ENCODE measurements around the gene NR2F2.

Gene NR2F2

DNA sequence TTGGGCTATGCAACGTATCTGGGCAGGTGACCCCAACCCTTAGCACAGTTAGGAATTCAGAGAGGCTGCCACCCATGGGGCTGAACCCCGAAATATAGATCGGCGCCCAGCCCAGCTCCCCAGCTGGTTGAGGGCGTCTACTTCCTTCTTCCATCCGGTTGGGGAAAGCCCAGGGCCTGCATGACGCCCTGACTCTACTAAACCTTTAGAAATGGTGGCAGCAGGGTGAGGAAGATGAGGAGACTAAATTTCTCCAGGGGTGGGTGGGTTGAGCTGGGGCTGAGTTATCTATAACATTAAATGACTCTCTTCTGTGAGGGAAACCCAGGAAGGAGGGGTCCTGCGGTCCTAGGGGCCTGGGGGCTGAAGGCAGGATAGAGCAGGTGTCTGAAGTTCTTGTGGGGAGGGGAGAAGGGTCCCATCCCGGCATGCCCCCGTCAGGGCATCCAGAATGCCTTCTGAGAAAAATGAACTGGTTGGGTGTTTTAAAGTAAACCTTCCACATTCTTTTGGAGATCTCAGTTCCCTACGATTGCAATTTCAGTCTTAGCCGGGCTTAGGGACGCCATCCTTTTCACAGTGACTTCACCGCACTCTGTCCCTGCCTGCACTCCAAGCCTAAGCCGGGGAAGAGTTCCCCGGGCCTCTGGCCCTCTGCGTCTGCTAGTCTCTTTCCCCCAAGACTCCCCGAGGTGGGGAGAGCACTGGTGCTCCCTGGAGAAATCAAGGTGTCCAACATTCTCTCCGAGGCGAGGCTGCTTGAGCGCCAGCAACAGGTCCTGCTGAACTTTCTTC is 28.5 kb downstream of the NR2F2 start:
- H3K27ac ChIP-seq (ENCODE audit: low read depth, low read length, severe bottlenecking): no peak overlapping the region
- no peaks in the 10 kb centered on the region for H3K9me3 ChIP-seq (ENCODE audit: control insufficient read depth, low read length)
- H3K4me1 ChIP-seq (ENCODE audit: control insufficient read depth, insufficient read depth, low read length, poor library complexity, severe bottlenecking): peaks cover 36% of the 10 kb centered on the region
- no peaks in the 10 kb centered on the region for H3K36me3 ChIP-seq (ENCODE audit: control insufficient read depth, insufficient read depth, low read length)
- H3K4me3 ChIP-seq (ENCODE audit: extremely low read depth, insufficient read depth, low read length, poor library complexity, severe bottlenecking): no peak overlapping the region
- WGBS, 2 experiments (ENCODE audit: insufficient coverage in 2 of 2): 3 to 9% methylated on average over 16 to 18 of the region's 21 CpGs

DNA sequence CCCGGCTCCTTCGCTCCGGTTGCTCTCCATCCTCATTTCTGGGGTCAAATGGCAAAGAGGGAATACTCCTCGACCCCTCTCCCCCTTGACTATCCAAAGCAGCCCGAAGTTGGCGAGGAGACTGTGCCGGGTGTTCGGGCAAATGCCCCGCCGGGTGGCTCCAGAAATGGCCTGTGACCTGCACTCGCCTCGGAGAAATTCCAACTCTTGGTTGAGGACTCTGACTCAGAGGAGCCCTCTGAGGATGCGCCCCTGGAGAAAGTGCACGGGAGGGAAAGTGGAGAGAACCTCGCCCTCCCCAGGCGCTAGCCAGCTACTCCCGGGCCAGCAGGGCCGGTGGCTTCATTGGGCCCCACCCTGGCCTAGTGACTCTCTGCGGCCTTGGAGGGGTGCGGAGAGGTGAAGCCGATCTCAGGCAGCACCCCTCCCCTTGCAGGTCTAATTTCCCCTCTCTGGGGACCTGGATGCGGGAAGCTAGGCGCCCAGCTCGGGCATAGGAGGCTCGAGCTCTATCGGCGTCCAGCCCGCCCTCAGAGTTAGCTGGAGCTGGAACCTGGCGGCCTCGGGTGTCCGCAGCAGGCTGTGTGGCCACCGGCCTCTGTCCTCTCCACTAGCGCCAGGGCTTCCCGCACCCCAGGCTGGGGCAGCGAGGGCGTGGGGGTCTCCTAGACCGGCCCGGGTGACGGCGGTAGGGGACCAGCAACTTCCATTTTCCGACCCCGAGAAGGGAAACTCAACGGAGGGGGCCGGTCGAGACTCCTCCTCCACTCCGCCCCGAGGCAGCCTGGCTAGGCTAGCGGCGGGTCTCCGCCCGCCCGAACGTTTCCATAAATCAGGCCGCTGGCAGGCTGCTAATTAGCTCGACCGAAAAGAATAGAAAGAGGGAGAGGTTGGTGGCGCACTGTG is 29.4 kb downstream of the NR2F2 start:
- peaks cover 36% of the 10 kb centered on the region for H3K4me1 ChIP-seq (ENCODE audit: control insufficient read depth, insufficient read depth, low read length, poor library complexity, severe bottlenecking)
- WGBS, 2 experiments (ENCODE audit: insufficient coverage in 2 of 2): 0% methylated on average over 37 to 42 of the region's 57 CpGs
- no peaks in the 10 kb centered on the region for H3K9me3 ChIP-seq (ENCODE audit: control insufficient read depth, low read length)
- H3K36me3 ChIP-seq (ENCODE audit: control insufficient read depth, insufficient read depth, low read length): no peaks in the 10 kb centered on the region
- peak overlapping the region; percentile 26 for H3K4me3 ChIP-seq (ENCODE audit: extremely low read depth, insufficient read depth, low read length, poor library complexity, severe bottlenecking)
- H3K27ac ChIP-seq (ENCODE audit: low read depth, low read length, severe bottlenecking): no peak overlapping the region

DNA sequence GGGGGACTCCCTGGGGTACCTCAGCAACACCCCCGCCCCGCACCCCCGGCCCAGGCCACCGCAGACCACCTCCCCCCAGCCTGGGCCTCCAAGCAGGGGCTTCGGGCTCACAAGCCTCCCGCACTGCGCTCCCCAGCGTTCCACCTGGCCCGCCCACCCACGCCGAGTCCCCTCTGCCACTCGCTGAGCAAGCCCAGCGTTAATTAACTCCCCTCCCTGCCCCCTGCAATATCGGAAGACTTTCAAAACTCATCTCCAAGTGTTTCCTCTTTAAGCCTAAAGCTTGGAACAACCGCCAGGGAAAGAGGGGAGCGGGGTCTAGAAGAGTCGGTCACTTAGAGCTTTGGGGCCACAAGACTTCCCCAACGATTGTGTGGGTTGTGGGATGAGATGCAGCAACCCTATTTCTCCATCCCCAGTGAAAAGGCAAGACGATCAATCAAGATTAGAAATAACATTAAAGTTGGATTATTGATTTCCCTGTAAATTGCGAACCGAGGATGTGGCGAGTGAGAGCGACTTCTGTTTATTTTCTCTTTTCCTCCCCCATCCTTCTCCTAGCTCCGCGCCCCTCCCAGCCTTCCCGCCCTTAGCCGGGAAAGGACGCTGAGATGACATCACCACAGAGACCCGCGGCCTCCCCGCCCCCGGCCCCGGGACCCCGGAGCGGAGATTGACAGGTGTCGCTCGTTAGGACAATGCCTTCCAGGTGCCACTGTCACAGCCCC is 30.2 kb downstream of the NR2F2 start:
- 0% methylated on average over 6 to 21 of the region's 37 CpGs for WGBS, 2 experiments (ENCODE audit: insufficient coverage in 2 of 2)
- H3K4me3 ChIP-seq (ENCODE audit: extremely low read depth, insufficient read depth, low read length, poor library complexity, severe bottlenecking): peak overlapping the region; percentile 26
- H3K4me1 ChIP-seq (ENCODE audit: control insufficient read depth, insufficient read depth, low read length, poor library complexity, severe bottlenecking): peaks cover 36% of the 10 kb centered on the region
- no peaks in the 10 kb centered on the region for H3K9me3 ChIP-seq (ENCODE audit: control insufficient read depth, low read length)
- no peaks in the 10 kb centered on the region for H3K36me3 ChIP-seq (ENCODE audit: control insufficient read depth, insufficient read depth, low read length)
- no peak overlapping the region for H3K27ac ChIP-seq (ENCODE audit: low read depth, low read length, severe bottlenecking)

DNA sequence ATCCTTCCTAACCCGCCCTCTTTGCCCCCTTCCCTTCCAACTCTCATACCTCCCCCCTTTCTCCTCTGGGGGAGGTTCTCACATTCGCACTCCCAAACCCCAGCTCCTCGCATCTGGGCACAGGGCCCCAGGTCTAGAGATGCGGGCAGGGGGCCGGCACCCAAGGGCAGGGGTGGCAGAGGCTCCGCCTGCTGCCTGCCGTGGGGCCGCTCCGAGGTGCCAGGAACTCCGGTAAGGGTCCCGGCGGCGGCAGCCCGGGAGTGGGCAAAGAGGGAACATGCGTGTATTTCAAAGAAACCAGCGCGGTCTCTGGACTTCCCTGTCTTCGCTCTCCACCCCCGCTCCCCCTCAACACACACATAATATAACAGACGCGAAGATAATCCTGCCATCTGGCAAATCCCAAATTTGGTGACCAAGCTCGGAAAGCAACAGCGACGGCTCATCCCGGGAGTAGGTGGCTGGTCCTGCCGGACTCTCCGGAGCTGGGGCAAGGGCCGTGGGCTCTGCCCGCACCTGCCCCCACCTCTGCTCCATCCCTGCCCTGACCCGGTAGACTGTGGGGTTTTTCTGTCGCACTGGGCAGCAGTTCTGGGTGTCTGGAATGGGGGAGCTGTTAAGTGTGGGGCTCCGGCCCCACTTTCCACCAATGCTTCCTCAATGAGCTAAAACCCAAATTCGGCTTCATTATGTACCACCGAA is 31.0 kb downstream of the NR2F2 start:
- Histone ChIP-seq H3K9me3 (ENCODE audit: control insufficient read depth, low read length) (no peaks in the 10 kb centered on the region), H3K27ac (ENCODE audit: low read depth, low read length, severe bottlenecking) (no peak overlapping the region), H3K4me1 (ENCODE audit: control insufficient read depth, insufficient read depth, low read length, poor library complexity, severe bottlenecking) (peaks cover 36% of the 10 kb centered on the region), H3K36me3 (ENCODE audit: control insufficient read depth, insufficient read depth, low read length) (no peaks in the 10 kb centered on the region), H3K4me3 (ENCODE audit: extremely low read depth, insufficient read depth, low read length, poor library complexity, severe bottlenecking) (no peak overlapping the region)
- 1 to 2% methylated on average over 11 to 25 of the region's 34 CpGs for WGBS, 2 experiments (ENCODE audit: insufficient coverage in 2 of 2)

DNA sequence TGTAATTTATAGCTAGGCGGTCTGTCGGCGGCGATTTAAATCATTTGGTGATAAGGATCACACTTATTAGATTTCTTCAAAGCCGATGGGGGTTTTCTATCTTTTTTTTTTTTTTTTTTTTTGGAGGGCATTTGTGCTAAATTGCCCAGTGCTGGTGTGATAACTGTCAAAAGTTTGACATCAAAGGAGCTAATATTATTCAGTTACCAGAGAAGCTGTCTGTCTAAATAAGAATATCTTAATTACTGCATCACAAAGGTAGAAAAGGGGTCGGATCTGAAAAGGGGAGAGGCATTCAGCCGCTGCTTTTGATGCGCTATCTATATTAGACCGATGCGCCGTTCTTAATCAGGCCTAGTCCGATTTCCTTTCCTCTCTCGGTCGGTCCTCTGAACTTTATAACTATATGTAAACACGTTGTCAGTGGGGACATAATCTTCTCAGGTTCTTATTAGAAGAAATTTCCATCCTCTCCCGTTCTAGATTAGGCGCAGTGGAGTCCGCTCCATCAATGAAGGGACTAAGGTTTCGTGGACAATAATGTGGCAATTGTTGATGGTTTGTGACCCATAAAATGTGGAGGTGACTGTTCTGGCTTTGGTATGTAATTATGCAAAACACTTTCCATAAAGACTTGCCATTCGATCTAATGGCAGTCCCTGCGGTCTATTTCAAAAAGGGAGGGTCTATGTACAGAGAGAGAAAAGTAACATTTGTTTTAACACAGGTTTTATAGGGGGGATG is 31.7 kb downstream of the NR2F2 start:
- WGBS, 2 experiments (ENCODE audit: insufficient coverage in 2 of 2): 0 to 2% methylated on average over 3 to 10 of the region's 21 CpGs
- Histone ChIP-seq H3K27ac (ENCODE audit: low read depth, low read length, severe bottlenecking) (no peak overlapping the region), H3K4me1 (ENCODE audit: control insufficient read depth, insufficient read depth, low read length, poor library complexity, severe bottlenecking) (peaks cover 36% of the 10 kb centered on the region), H3K36me3 (ENCODE audit: control insufficient read depth, insufficient read depth, low read length) (no peaks in the 10 kb centered on the region), H3K4me3 (ENCODE audit: extremely low read depth, insufficient read depth, low read length, poor library complexity, severe bottlenecking) (no peak overlapping the region), H3K9me3 (ENCODE audit: control insufficient read depth, low read length) (no peaks in the 10 kb centered on the region)

DNA sequence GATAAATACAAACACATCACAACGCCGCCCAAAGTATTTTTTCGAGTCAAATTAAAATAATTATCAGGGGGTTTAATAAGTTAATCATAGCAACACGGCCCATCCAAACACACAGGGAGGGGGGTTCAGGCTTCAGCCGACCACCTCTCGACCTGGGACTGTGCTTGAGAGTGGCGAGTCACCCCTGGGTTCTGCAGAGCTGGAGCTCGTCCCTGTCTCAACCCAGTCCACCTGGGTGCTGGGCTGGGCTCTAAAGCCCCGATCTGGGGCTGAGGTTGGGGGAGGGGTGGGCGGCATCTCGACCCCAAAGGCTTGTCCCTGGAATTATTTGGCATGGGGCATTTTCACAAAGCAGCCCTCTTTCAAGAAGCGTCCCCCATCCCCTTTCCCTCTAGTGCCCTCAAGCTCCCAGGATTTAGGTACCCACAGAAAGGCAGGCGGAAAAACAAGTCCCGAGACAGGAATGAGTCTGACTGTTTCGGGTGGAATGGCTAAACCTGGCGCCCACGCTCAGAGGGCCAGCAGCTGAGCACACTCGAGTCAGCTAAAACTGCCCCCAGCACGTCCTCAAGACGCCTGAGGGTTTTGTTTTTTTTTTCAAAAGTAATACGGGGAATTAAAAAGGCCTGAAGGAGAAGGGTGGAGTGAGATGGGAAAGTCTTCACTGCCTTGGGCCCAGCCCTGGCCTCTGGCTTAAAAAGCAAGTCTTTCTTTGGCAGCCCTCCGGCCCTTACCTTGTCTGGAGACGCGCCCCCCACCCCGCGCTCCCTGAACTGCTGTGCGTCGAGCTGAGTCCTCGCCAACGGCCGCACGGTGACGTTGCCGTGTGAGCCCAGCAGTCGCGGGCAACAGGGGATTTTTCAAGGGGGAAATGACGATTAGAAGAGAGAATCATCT is 32.5 kb downstream of the NR2F2 start:
- Histone ChIP-seq H3K4me3 (ENCODE audit: extremely low read depth, insufficient read depth, low read length, poor library complexity, severe bottlenecking) (no peak overlapping the region), H3K27ac (ENCODE audit: low read depth, low read length, severe bottlenecking) (no peak overlapping the region), H3K36me3 (ENCODE audit: control insufficient read depth, insufficient read depth, low read length) (no peaks in the 10 kb centered on the region), H3K9me3 (ENCODE audit: control insufficient read depth, low read length) (no peaks in the 10 kb centered on the region), H3K4me1 (ENCODE audit: control insufficient read depth, insufficient read depth, low read length, poor library complexity, severe bottlenecking) (peaks cover 31% of the 10 kb centered on the region)
- 1 to 2% methylated on average over 20 to 28 of the region's 37 CpGs for WGBS, 2 experiments (ENCODE audit: insufficient coverage in 2 of 2)

DNA sequence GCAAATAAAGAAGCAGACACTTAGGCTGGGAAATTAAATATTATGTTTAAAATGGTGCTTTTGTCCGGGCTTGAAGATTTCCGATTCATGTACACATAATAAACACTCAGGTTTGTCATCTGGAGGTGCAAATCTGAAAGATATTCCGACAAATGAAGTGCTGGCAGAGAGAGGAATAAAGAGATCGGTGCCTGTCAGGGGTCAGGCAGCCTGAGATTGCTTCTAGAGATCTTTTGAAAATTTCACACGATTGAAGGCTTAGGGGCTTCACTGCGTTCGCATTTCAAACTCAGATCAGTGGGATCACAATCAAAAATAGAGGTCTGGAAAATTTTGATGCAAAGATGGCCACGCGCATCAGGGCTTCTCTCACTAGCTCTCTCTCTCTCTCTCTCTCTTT is 33.2 kb downstream of the NR2F2 start:
- Histone ChIP-seq H3K4me1 (ENCODE audit: control insufficient read depth, insufficient read depth, low read length, poor library complexity, severe bottlenecking) (peaks cover 25% of the 10 kb centered on the region), H3K4me3 (ENCODE audit: extremely low read depth, insufficient read depth, low read length, poor library complexity, severe bottlenecking) (no peak overlapping the region), H3K27ac (ENCODE audit: low read depth, low read length, severe bottlenecking) (no peak overlapping the region), H3K36me3 (ENCODE audit: control insufficient read depth, insufficient read depth, low read length) (no peaks in the 10 kb centered on the region), H3K9me3 (ENCODE audit: control insufficient read depth, low read length) (no peaks in the 10 kb centered on the region)
- WGBS, 2 experiments (ENCODE audit: insufficient coverage in 2 of 2): 6 to 9% methylated on average over 2 to 5 of the region's 9 CpGs

DNA sequence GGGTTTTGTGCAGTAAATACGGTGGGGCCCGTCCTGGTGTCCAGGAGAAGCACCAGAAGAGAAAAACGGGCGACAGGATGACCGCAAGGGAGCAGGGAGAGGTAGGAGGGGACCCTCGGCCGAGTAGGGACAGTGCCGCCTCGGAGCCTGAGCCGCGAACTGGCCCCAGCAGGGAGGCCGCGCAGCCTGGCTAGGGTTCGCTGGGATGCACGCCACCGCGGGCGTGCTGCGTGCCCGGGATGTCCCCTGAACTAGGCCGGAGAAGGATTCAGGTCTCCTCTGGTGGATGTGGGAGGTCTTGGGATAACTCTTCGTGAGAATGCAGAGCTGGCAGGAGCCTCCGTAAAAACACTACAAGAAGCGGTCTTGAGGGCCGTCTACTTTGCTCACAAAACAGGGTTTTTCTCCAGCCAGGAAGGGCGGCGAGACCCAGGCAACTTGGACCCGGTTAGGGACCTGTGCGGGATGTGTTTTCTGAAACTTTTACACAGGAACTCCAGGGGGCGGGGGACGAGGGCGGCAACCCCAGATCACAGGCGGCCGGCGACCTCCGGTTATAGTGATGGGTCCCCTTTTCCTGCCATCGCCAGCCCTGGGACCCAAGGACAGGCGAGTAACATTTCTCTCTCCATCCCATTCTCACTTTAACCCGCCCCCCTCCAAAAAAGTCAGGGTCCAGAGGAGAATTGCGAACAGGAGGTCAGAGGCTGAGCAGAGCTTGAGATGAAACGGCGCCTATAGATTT is 35.5 kb downstream of the NR2F2 start:
- Histone ChIP-seq H3K36me3 (ENCODE audit: control insufficient read depth, insufficient read depth, low read length) (no peaks in the 10 kb centered on the region), H3K4me3 (ENCODE audit: extremely low read depth, insufficient read depth, low read length, poor library complexity, severe bottlenecking) (no peak overlapping the region), H3K27ac (ENCODE audit: low read depth, low read length, severe bottlenecking) (no peak overlapping the region), H3K9me3 (ENCODE audit: control insufficient read depth, low read length) (no peaks in the 10 kb centered on the region), H3K4me1 (ENCODE audit: control insufficient read depth, insufficient read depth, low read length, poor library complexity, severe bottlenecking) (peaks cover 15% of the 10 kb centered on the region)
- WGBS, 2 experiments (ENCODE audit: insufficient coverage in 2 of 2): 2% methylated on average over 29 to 36 of the region's 42 CpGs

DNA sequence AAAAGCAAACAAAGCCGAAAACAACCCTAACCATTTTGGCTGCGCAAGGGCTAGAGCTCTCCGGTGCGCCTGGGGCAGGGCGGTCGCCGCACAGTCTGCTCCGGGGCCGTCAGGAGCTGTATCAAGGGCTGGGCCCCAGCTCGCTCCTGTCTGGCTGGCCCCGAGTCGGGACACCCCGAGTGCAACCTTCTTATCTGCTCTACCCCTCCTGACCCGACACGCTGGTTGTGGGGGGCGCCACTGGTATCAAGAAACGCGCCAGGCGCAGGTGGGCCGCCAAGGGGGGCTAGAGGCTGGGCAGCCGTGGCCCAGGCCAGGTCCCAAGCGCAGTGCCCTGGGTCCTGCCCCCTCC is 36.0 kb downstream of the NR2F2 start:
- H3K36me3 ChIP-seq (ENCODE audit: control insufficient read depth, insufficient read depth, low read length): no peaks in the 10 kb centered on the region
- no peaks in the 10 kb centered on the region for H3K9me3 ChIP-seq (ENCODE audit: control insufficient read depth, low read length)
- H3K4me3 ChIP-seq (ENCODE audit: extremely low read depth, insufficient read depth, low read length, poor library complexity, severe bottlenecking): no peak overlapping the region
- 2 to 3% methylated on average over 15 to 21 of the region's 22 CpGs for WGBS, 2 experiments (ENCODE audit: insufficient coverage in 2 of 2)
- no peak overlapping the region for H3K27ac ChIP-seq (ENCODE audit: low read depth, low read length, severe bottlenecking)
- peaks cover 10% of the 10 kb centered on the region for H3K4me1 ChIP-seq (ENCODE audit: control insufficient read depth, insufficient read depth, low read length, poor library complexity, severe bottlenecking)

Measured in mesodermal cell (in vitro differentiated cells).